HL-60 (cell line): Measurements from ENCODE around the gene LRMDA.

Experiments used
- GABPA ChIP-seq: IDR thresholded peaks from 2 replicates; pipeline ENCODE4 v1.6.1; 2012; ENCODE audit warnings: low read depth
- POLR2AphosphoS5 ChIP-seq: IDR thresholded peaks from 2 replicates; pipeline ENCODE4 v1.6.1; 2012; ENCODE audit warnings: low read depth
- TF ChIP-seq, protein P1 (sequence below): IDR thresholded peaks from one replicate; pipeline ENCODE4 v1.5.1; 2011; ENCODE audit warnings: low read length, control low read depth, inconsistent platforms; ENCODE audit not compliant: insufficient read depth
- TF ChIP-seq, protein P2 (sequence below): IDR thresholded peaks from 2 replicates; pipeline ENCODE4 v1.6.1; 2012; ENCODE audit warnings: low read depth; ENCODE audit not compliant: insufficient replicate concordance

DNA sequence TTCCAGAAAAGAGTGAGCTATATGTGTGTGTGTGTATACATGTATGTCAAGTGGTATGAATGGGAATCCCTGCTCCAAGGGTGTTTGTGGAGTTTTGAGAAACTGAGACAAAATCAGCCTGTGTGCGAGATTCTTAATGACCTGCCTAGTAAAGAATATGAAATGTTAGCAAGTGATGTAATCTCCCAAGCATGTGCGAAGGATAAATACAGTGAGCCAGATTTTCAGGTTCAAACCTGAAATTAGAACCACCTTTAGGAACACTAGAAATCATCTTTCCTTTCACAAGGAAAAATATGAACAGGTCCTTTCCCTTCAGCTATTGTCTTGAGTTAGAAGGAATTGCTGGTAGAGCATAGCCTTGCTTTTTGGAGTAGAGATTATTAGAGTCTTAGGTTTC, 457.6 kb downstream of the LRMDA start:
- TF ChIP-seq, protein P1, sequence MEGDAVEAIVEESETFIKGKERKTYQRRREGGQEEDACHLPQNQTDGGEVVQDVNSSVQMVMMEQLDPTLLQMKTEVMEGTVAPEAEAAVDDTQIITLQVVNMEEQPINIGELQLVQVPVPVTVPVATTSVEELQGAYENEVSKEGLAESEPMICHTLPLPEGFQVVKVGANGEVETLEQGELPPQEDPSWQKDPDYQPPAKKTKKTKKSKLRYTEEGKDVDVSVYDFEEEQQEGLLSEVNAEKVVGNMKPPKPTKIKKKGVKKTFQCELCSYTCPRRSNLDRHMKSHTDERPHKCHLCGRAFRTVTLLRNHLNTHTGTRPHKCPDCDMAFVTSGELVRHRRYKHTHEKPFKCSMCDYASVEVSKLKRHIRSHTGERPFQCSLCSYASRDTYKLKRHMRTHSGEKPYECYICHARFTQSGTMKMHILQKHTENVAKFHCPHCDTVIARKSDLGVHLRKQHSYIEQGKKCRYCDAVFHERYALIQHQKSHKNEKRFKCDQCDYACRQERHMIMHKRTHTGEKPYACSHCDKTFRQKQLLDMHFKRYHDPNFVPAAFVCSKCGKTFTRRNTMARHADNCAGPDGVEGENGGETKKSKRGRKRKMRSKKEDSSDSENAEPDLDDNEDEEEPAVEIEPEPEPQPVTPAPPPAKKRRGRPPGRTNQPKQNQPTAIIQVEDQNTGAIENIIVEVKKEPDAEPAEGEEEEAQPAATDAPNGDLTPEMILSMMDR: no peak
- TF ChIP-seq POLR2AphosphoS5 (no peak), GABPA (no peak)
- TF ChIP-seq, protein P2, sequence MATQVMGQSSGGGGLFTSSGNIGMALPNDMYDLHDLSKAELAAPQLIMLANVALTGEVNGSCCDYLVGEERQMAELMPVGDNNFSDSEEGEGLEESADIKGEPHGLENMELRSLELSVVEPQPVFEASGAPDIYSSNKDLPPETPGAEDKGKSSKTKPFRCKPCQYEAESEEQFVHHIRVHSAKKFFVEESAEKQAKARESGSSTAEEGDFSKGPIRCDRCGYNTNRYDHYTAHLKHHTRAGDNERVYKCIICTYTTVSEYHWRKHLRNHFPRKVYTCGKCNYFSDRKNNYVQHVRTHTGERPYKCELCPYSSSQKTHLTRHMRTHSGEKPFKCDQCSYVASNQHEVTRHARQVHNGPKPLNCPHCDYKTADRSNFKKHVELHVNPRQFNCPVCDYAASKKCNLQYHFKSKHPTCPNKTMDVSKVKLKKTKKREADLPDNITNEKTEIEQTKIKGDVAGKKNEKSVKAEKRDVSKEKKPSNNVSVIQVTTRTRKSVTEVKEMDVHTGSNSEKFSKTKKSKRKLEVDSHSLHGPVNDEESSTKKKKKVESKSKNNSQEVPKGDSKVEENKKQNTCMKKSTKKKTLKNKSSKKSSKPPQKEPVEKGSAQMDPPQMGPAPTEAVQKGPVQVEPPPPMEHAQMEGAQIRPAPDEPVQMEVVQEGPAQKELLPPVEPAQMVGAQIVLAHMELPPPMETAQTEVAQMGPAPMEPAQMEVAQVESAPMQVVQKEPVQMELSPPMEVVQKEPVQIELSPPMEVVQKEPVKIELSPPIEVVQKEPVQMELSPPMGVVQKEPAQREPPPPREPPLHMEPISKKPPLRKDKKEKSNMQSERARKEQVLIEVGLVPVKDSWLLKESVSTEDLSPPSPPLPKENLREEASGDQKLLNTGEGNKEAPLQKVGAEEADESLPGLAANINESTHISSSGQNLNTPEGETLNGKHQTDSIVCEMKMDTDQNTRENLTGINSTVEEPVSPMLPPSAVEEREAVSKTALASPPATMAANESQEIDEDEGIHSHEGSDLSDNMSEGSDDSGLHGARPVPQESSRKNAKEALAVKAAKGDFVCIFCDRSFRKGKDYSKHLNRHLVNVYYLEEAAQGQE: no peak
